DMS153 treated with DMSO at 0.1 percent for 48 hours (cell line): ENCODE measurements around the gene PARL.
"Not testable (repeated sequence)": the region's sequence is repeated elsewhere in the genome, so short reads cannot be mapped to it uniquely, and the experiment has no call there.

Source experiments
- DNase-seq: peaks from one replicate; lab custom pipeline; 2025; ENCODE audit not compliant: unreplicated experiment; lab: John Stamatoyannopoulos, UW

PARL gene

GRCh38 chr3:183796372-183796771 lies 88.3 kb downstream of the PARL start:
- no peak for DNase-seq

- no peak for DNase-seq
Measured at GRCh38 chr3:183794452-183794851, 90.2 kb downstream of the PARL start.

- DNase-seq, result no peak
Measured at GRCh38 chr3:183792976-183793375, 91.7 kb downstream of the PARL start.

GRCh38 chr3:183790700-183791099 lies 94.0 kb downstream of the PARL start:
- DNase-seq, result no peak

- DNase-seq, result no peak
Measured at GRCh38 chr3:183789826-183790225, 94.9 kb downstream of the PARL start.

- DNase-seq, result not testable (repeated sequence)
Measured at GRCh38 chr3:183784503-183784902, 100.2 kb downstream of the PARL start.

GRCh38 chr3:183782576-183783276 lies 102.0 kb downstream of the PARL start:
- DNase-seq, result no peak

- no peak for DNase-seq
Measured at GRCh38 chr3:183781246-183781645, 103.4 kb downstream of the PARL start.

- DNase-seq, result no peak
Measured at GRCh38 chr3:183779896-183780465, 104.7 kb downstream of the PARL start.
